Endometrial microvascular endothelial cells (primary cell): ENCODE data around the gene CDCA4. TPM values are rescaled to one million over a fixed set of nuclear protein-coding genes. Genes with fewer than 3 reads are reported as not detected.

Experiments
- in situ Hi-C: cut with HindIII; loops from 2 replicates; pipeline ENCODE4 v1.10.0; 2017; ENCODE audit warnings: low sequenced_read_pairs, low pct_unique_long_range_greater_than_20kb; ENCODE audit errors: inconsistent ontology term
- total RNA-seq: library from RNA; depleted of rRNA; stranded (reverse); fragments of >200 nt; gene quantifications from one replicate; pipeline ENCODE4 v1.2.3, GENCODE V29; 2015; ENCODE audit errors: inconsistent ontology term

Gene CDCA4
- total RNA-seq, 1 donor from 2014 or later: 58.8 TPM

GRCh38 chr14:104981699-104982541, 39.0 kb downstream of the CDCA4 start:
- in situ Hi-C loops: no loop called here

- in situ Hi-C loops: no loop called here
Observed at GRCh38 chr14:104980611-104981531, 40.0 kb downstream of the CDCA4 start.

DNA sequence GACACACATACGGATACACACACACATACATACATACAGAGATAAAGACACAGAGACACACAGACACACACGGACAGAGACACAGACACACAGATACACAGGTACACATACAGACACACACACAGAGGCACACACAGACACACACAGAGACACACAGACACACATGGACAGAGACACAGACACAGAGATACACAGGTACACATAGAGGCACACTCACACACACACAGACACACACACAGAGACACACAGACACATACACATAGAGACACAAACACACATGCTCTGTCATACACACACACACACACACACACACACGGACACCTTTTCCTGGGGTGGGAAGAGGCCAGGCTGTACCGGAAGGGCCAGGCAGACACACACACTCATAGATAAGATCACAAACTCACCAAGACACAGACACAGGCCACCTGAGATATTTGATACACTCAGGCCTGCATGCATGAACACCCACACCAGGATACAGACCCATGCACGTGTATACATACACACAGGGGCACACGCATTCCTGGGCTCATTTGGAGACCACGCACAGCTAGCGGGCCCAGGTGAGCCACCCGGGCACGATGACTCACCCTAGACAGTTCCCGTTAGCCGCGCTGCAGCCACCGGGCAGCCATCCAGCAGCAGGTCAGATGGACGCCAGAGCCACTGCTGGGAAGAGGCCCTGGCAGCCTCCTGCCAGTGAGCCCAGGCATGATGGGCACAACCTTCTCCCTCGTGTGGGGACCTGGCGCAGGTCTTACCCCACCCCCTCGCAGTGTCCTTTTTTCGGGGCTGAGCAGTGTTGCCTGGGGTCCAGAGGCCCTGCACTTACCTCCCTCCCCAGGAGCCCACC, 40.9 kb downstream of the CDCA4 start:
- in situ Hi-C loops: no loop called here

DNA sequence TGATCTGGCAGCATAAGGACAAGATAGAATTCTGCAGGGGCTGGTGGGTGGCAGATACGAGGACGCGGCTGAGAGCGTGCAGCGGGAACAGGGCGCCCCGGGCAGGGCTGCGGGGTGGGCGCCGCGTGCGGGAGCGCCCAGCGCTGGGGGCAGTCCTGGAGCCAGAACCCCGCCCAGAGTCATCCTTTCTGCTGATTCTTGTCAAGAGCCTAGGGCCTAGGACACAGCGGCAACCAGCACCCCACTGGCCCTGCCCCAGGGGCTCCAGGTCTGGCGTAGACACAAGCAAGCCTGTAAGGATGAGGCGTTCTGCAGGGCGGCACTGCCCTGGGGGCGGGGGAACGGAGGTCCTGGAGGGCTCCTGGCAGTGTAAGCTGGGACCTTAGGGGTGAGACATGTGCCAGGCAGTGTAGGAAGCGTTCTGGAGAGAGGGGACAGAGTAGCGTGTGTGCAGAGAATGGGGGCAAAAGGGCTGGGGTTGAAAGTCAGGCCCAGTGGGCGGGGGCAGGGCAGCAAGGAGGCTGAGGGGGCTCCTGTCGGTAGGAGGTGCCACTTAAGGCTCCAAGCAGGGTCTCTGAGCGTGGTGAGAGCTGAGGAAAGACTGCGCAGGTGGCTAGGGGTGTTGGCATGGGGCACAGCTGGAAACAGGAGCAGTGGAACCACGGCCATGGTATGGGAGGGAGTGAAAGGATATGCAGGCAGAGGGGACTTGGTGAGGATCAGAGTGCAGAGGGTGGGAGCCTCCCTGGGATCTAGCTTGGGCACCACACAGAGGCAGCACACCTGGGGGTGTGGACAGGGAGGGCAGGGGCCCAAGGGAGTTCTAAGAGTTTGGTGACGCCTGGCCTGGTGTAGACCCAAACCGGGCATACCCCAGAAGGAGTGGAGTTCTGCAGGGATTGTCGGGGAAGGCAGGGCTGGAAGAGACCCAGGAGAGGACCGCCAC, 41.9 kb downstream of the CDCA4 start:
- in situ Hi-C loops: no loop called here

DNA sequence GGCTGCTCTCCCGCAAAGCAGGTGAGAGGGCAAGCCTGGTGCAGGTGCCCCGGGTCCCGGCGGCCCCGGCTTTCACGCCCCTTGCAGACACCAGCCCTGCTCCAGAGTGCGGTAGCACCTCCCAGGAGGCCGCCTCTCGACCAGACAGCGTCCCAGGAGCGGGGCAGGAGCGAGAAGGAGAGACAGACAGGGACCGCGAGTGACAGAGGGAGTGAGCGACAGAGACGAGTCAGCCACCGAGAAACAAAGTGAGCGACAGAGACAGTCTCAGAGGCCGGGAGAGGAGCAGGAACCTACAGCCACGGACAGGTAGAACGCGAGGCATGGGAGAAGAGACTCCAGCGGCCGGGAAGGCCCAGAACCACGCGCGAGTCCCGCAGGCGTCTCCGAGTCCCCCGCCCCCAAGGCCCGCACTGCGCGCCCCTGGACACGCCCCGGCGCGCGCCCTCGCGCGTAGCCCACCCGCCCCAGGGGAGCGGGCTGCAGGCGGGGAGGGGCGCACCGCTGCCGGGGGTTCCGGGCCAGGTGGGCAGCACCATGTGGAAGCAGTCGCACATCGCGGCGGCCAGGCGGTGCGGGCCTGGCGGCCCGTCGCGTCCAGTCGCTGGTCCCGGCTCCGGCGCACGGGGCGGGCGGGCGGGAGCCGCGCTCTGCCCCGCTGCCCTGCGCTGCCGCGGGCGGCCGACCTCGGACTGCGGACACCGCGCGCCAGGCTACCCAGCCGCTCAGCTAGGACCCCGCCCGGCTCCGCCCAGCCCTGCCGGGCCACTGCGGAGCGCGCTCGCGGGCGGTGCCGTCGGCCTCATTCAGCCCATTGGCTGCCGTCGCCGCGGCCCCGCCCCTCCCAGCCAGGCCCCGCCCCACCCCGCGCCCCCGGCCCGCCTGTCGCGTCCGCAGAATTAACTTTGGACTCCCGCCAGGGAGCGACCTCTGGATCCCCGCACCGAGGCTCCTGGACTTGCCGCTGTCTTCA, 42.9 kb downstream of the CDCA4 start, which contains the start of gene AHNAK2:
AHNAK2 (minus strand) TSS at position 694 of the 973 bp plus-strand sequence; CDS start at position 557, 137 bp downstream.
- in situ Hi-C loops: no loop called here

- in situ Hi-C loops: no loop called here
Observed at GRCh38 chr14:104977008-104977680, 43.7 kb downstream of the CDCA4 start.

DNA sequence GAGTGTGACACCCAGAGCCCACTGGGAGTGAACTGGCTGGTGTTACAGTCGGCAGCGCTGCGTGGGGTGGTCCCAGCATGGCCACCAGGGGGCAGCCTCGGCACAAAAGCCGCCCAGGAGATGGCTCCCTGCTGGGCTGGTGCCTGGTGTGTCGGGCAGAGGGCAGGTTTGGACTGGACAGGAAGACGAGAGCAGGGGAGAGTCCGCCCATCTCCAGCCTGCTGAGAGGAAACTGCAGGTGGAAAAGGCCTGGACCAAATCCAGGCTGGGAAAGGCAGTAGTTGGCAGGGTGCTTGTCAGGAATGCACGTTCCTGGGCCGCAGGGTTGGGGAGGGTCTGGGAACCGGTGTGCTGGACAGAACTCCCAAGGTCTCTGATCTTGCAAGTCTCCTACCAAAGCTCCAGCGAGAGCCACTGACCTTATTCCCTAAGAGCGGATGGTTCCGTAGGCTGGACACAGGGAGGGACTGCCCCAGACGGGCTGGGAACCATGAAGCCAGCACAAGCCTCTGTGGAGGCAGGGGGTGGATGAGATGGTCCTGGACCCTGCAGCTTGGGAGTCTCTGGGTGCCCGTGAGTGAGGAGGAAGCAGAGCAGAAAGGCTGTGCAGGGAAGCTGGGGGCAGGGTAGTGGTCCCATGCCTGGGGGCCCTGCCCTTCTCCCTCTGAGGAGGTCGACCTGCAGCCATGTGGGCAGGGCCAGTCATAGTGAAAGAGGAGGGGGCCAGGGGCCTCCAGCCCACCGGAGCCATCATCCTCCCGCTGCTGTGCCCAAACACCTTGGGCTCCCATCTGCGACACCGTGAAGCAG, 44.5 kb downstream of the CDCA4 start:
- in situ Hi-C loops: no loop called here

DNA sequence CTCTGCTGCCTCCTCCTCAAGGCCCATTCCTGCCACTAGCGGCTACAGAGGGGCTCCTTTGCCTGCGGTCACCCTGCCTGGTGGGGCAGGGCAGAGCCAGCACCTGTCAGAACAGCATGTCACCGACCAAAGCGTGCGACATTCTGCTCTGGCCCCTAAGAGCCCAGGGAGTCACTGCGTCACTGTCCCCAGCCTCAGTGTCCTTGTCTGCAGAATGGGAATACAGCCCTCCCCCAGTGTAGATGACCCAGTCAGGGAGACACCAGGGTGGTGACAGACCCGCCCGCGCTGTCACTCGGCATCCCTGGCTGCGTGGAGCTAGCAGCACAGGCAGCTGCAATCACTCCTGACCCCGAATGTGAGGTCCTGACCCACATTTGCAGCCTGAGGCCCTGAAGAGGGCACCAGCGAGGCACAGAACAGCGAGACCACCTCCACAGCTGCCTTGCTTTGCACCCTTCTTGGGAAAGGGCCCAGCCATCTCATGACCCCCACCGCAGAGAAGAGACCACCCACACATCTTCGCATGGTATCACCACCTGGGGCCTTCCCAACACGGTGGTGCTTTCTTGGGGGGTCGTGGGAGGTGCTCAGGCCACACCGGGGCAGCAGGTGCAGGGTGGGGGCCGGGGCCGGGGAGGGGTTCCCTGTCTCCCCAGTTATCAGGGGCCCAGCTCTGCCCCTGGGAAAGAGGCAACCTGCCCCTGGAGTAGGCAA, 45.2 kb downstream of the CDCA4 start:
- in situ Hi-C loops: no loop called here

- in situ Hi-C loops: no loop called here
Observed at GRCh38 chr14:104974665-104975390, 46.1 kb downstream of the CDCA4 start.

DNA sequence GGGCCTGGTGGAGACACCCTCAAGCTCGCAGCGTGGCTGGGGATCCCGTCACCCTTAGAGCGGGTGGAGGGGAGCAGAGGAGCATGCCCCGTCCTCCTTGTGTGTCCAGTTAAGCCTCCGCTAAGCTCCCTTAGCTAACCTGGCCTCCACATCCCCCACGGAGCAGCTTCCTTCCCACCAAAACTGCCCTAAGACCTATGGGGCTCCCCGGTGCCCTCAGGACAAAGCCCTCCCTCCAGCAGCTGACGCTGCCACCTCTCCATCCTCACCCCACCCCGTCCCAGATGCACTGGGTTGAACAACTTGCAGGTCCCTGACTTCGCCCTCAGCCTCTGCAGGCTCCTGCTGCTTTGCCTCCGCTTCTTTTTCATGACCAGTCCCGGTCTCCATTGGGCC, 46.7 kb downstream of the CDCA4 start:
- in situ Hi-C loops: no loop called here

- in situ Hi-C loops: no loop called here
Observed at GRCh38 chr14:104973385-104974145, 47.3 kb downstream of the CDCA4 start.

- in situ Hi-C loops: no loop called here
Observed at GRCh38 chr14:104973135-104973384, 47.8 kb downstream of the CDCA4 start.

DNA sequence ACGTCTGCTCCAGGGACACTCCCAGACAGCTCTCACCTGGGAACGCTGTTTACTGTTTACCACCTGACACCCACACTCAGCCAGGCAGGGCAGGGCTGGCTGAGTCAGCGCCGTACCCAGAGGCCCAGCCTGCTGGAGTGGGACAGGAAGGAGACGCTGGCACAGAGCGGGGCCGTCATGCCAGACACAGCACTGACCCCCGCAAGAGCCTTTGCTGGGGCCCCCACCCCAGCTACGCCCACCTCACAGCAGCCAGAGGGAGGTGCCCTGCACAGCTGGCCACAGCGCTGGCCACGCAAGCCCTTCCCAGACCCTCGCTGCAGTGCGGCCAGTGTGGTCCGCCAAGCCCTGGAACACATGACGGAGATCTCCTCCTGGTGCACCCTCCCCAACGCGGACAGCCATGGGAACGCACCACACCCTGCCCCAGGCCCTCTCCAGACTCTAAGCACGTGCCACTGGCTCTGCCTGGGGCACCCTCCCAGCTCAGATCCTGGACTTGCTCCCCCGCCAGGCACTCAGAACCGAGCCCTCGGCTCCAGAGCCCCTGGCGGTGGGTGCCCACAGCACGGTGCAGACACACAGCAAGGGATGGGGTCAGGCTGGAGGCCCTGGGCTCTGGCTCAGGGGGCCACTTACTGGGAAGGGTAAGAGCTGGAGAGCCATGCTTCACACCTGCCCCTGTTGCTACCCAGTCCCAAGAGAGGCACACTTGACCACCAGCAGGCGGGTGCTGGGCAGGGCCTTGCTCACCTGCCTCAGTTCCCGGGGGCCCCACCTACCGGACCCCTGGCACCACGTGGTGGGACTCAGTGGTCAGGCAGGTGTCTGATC, 48.4 kb downstream of the CDCA4 start:
- in situ Hi-C loops: no loop called here
